GM18519 (cell line): ENCODE data around the gene PDGFRB.

Source experiments
- ATAC-seq: cut with Tn5 transposase; IDR thresholded peaks from one replicate; pipeline ENCODE4 v1.9.1; 2021; ENCODE audit warnings: mild to moderate bottlenecking, moderate library complexity; ENCODE audit not compliant: unreplicated experiment, low FRiP score

The PDGFRB gene

DNA sequence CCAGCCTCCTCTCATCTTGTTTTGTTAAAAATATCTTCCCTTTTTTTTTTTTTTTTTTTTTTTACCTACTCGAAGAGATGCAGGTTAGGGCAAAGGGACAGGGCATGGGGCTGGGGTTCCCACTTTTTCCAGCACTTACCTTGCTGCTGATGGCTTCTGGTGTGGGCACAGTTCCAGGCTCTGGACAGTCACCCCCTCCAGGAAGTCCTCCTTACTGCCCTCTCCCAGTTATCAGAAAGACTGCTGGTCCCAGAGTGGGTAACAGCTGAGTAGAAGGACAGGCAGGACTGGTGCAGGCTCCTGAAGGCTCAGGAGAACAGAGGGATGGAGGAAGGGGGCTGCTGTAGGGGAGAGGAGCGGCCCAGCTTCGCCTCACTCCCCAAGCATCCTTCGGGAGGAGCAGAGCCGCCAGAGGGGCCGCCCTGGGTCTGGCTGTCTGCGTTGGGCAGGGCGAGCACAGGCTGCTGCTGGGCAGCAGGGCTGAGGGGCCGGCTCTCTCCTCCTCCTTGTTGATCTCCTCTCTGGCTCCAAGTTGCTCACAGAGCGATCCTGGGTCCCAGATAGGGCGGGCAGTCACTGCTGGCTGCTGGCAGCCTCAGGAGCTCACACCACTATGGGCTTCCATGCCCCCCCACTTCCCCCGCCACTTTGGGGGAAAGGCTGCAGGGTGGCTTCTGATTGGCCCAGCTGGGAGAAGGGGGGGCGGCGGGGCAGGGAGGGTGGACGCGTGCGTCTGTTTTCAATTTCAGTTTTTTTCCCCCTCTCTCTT lies at the start of gene PDGFRB:
PDGFRB (minus strand) TSS at position 588 of the 769 bp plus-strand sequence. CDS start 18,798 bp downstream, outside the sequence.
- no peak for ATAC-seq

DNA sequence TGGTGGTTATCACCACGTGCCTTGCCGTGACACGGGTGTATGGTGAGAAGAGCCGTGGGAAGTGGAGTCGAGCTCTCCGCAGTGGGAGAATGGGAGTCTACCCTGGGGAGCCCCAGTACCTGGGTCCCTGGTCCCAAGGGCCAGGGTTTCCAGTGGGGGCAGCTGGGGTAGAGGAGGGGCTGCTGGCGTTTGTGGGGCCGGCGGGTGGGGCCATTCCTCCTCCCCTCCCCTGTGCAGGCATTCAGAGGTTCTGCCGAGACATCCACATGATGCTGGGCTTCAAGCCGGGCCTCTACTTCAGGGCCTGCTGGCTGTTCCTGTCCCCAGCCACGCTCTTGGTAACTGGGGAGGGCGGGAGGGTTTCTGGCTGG lies 48.9 kb upstream of the PDGFRB start:
- ATAC-seq, result no peak

DNA sequence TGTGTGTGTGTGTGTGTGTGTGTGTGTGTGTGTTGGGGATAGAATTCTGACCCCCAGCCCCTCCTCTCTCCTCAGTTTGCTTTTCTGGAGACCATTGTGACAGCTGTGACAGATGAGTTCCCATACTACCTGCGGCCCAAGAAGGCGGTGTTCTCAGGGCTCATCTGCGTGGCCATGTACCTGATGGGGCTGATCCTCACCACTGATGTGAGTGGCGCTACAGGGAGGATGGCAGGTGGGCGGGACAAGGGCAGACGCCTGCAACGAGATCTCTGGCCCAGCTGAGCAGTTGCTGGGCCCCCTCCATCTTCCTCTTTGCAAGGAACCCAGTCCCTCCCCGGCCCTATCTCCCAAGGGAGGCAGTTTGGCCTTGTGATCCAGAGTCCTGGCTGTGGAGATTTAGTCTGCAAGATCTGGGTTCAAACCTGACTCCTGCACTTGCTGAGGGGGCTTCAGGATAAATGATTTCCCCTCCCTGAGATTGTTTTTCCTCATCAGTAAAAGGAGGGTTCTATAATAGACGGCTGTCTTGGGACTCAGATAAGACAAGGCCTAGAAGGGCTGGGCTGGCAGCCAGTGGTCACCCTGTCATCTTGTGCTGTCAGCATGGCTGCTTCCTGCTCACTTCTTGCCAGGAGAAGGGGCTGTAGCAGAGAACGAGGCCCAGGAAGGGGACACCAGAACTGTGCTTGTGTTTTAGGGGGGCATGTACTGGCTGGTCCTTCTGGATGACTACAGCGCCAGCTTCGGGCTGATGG lies 48.4 kb upstream of the PDGFRB start:
- ATAC-seq, result no peak

DNA sequence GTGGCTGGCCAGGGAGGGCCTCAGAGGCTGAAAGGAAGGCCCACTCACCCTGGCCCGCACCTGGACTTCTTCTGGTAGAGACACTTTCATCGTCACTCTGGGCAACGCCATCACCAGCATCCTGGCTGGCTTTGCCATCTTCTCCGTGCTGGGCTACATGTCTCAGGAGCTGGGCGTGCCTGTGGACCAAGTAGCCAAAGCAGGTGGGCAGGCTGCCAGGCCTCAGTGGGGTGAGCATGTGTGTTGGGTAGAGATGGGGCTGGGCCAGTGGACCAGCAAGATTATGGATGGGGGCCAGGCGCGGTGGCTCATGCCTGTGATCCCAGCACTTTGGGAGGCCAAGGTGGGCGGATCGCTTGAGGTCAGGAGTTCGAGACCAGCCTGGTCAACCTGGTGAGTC lies 46.9 kb upstream of the PDGFRB start:
- no peak for ATAC-seq

DNA sequence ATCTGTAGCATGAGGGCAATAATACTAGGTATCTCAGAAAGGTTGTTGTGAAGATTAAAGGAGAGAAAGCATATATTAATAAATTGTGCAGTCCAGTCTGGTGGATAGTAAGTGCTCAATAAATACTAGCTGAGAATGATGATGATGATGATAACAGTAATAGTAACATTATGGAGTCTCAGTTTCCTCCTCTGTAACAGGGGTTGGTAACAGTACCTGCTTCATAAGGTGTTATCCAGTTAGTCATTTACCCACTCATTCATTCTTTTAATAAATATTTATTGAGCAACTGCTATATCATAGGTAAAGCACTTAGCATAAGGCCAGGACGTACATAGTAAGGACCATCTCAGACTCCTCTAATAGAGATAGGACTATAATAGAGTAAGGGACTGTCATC lies 41.8 kb upstream of the PDGFRB start:
- ATAC-seq, result no peak

DNA sequence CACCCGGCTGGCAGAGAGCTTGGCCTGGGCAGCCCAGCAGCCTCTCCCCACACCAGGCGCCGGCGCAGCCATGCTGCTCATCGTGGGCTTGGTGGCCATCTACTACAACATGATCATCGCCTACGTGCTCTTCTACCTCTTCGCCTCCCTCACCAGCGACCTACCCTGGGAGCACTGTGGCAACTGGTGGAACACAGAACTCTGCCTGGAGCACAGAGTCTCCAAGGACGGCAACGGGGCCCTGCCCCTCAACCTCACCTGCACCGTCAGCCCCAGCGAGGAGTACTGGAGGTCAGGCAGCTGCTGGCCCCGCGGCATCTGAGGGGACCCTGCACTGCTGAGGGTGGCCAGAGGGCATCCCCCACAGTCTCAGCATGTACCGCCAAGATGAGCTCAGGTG lies 41.3 kb upstream of the PDGFRB start:
- no peak for ATAC-seq

DNA sequence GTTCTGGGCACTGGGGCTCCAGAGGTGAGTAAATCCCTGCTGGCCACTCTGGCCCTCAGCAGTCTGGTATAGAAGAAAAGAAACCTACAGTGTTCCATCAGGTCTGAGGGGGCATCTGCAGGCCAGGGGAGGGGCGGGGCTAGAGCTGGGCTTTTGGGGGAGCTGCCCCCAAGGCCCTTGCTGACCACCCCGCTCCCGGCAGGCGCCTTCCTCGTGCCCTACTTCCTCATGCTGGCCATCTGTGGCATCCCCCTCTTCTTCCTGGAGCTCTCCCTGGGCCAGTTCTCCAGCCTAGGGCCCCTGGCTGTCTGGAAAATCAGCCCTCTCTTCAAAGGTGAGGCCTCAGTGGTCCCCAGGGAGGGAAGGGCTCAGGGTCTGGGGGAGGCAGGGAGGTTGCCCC lies 40.9 kb upstream of the PDGFRB start:
- ATAC-seq, result no peak

DNA sequence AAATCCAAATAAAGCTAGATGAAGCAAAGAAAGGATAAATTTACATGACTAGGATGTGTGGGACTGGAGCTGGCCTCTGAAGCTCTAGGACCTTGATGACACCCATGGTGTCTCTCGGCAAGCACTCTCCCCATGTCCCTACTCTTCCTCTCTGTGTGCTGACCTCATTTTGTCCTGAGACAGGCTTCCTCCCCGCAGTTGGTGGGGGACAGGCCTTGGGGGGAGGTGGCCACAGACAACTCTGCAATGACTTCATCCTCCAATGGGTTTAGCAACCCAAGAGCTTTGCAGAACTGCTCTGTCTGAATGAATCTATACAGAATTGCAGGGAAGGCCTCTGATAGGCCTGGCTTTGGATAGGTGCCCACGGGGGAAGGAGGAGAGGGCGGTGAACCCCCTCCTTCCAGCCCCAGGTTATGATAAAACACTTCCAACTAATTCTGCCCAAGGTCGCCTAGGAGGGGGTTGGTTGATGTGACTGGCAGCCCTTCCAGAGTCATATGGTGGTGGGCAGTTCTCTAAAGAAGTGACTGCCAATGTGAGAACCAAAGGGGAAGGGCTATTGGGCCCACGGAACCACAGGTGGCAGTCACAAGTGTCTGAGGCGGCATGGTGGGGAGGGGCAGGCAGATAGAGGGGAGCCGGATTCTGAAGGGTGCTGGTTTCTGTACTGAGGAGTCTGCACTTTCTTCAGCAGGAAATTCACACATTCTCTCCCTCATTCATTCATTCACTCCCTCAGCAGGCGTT lies 40.3 kb upstream of the PDGFRB start:
- ATAC-seq, result no peak

DNA sequence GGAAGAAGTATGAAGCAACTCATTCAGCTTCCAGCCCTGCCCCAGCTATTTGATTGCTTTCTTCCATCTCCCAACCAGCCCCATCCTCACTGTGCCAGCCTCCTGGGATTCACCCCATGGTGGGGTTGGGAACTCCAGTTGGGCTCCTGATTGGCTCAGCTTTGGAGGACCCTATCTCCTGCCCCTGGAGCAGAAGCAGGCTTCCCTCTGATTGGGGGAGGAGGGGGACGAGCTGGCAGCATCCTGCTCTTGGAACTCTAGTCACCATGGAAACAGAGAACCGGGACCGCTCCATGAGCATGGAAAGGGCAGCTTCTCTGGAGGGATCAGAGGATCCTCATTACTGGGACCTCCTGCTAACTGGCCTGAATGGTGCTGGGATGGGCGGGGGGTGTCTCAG lies 36.8 kb upstream of the PDGFRB start:
- ATAC-seq, result no peak

DNA sequence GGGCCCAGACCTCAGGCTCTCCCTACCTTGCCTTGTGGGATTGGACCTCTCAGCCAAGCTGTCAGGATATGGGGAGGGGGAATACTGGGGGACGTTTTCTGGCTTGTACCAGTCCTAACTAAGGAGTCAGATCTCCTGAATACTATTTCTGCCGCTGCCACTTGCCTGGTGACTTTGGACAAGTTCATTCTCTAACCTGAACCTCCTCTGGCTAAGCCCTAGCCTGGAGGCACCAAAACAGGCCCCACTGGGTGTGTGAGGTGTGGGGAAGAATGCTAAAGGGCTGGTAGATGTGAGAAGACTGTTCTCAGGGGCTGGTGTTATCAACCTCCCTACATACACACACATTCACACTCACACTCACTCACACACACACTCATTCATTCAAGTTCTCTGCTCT lies 35.3 kb upstream of the PDGFRB start:
- no peak for ATAC-seq

DNA sequence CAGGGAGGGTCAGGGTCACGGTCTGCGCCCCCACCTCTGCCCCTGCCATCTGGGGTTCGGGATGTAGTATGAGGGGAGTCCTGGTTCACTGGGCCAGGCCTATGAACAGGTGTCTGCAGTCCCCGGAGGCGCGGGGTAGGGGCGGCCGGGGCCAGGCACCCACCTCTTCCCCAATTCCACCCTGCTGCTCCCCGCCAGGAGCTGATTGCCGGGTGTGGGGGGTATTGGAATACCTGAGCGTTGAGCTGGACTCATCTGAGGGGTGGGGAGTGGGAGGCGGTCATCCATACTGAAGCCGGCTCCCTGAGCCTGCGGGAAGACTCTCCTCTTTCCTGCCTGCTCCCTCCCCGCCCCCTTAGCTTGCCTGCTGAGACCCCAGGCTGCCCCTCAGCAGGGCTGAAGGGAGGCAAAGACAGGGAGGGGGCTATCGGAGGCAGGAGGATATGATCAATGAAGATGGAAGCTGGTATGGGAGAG lies 34.9 kb upstream of the PDGFRB start:
- no peak for ATAC-seq

DNA sequence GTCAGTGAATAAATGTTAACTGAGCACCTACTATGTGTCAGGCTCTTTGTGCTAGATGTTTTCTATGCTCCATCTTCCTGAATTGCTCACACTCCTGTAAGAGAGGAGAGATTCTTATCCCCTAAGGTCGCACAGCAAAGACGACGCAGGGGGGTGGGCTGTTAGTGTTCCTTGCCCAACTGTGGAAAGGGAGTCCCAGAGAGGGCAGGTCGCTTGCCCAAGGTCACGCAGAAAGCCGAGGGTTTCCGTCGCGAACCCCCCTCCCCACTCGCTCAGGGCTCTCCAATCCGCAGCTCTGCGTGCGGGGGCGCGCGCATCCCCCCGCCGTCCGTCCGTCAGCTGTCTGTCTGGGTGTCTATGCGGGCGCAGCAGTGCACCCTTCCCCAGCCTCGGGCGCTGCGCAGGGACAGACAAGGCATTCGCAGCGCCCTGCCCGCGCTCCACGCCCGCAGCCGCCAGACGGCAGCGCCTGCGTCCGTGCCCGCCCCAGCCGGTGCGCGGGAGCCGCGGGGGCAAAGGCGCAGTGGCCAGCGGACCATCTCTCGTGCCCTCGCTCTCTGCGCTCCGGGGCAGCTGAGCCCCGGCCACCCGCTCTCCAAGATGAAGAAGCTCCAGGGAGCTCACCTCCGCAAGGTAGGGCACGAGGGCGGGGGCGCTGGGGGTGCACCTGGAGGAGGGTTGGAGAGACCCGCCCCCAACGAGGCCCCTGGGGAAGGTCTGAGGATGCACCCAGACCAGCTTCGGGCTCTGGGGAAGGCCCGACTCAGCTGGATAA lies 34.3 kb upstream of the PDGFRB start, which contains the start of gene SLC6A7:
SLC6A7 (plus strand) TSS at position 335 of the 775 bp plus-strand sequence; CDS start at position 601, 266 bp downstream.
- no peak for ATAC-seq

DNA sequence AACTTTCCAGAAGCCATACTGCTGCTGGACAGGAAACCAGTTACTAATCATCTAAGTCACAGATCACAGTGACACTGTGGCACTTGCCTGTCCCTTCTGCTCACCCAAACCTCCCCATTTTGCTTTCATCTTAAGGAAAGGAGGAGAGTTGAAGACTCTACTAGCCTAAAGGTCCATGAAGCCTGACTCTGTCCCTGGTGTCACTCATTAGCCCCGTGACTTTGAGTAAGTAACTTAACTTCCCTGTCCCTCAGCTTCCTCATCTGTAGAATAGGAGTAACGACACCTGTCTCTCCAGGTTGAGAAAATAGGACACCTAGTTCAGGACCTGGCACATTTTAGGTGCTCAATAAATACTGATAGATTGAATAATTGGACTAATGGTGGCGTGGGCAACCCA lies 33.7 kb upstream of the PDGFRB start:
- ATAC-seq, result no peak

DNA sequence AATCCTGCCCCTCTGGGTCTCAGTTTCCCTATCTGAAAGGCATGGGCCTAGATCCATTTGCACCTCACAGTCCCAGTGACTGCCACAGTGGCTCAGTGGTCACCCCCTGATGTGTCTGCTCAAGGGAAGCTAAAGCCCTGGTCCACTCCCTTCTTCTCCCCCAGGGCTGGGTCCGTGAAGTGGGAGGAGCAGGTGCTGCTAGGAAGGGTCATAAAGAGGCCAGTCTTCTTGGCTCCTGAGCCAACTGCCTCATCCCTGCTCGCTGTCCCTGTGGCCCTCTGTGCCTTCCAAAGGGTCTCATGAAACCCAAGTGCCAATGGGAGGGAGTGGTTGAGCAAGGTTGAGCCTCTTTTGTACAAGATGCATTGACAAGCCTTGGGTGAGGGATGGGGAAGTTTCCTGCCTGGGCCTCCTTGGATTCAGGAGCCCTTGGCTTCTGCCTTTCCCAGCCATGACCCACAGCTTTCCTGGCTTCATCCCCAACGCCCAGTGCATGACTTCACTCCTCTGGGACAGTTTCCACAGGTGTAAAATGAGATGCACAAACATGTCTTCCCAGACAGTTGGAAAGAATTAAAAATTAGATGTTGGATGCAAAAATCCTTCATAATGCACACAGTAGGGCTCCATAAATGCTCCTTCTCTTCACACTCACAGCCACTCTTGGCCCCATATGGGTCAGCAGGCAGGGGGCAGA lies 32.6 kb upstream of the PDGFRB start:
- ATAC-seq, result no peak

DNA sequence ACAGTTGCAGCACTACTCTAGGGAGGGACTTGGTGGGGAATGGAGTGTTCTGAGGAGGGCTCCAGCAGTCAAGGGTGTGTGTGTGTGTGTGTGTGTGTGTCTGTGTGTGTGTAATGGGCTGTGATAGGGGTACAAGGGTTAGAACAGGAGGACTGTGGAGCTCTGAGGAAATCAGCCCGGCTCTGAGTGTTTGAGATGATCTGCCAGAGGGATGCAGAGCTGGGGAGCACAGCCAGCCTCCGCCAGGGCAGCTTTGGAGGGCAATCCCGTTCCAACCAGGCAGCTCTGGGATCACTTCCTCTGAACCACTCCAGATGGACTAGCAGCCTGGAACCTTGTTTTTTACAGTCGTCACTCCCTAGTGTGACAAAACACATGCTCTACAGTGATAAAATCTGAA lies 31.3 kb upstream of the PDGFRB start:
- ATAC-seq, result no peak

DNA sequence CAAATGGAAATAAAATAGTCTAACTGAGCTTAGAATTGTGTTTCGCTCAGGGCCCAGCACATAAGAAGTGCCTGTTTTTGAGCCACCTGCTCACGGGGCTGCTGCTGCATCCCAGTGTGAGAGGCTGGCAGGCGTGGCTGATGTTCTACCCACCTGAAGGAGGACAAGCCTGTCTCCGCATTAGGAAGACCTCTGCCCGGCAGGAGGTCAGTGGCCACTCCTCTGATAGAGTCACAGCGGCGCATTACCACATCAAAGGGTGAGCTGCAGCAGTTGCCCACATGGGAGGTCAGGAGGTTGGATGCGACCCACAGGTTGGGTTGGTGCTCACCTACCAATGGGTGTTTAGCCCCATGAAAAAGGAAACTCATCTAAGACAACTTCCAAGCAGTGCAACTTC lies 30.5 kb upstream of the PDGFRB start:
- ATAC-seq, result no peak

DNA sequence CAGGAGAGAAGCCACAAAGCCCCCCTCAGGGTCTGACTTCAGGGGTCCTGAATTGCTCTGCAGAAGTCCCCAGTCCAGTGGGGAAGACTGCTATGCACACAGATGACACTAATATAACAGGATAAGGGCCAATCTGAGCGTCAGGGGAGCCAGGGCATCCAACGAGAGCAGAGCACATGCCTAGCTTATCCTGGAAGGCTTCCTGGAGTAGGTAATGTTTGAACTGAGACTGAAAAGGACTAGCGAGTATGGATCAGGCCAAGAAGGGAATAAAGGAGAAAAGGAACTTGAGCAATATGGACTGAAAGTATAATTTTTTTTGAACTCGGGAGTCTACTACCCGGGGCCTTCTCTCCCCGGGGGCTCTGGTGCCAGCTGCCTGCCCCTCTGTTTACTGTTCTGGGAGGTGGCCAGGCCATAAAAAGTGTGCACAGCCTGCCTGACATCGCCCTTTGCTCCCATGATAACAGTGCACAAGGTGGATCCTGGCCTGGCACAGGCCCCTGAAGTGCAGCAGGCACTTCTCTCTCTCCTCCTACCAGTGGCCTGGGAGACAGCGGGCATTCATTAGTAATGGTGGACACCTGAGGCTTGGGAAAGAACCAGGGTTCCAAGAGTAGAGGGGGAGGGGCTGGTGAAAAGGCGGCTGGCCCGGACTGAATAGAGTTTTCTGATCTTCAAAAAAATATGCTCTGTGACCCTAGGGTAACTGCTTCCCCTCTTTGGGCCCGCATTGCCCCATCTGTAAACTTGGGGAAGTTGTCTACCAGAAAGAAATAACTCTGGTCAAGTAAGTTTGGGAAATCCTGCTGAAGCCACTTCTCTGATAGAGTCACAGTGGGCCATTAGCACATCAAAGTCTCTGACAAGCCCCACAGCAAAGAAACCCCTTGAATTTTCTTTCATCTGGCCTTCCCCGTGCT lies 29.6 kb upstream of the PDGFRB start:
- no peak for ATAC-seq

DNA sequence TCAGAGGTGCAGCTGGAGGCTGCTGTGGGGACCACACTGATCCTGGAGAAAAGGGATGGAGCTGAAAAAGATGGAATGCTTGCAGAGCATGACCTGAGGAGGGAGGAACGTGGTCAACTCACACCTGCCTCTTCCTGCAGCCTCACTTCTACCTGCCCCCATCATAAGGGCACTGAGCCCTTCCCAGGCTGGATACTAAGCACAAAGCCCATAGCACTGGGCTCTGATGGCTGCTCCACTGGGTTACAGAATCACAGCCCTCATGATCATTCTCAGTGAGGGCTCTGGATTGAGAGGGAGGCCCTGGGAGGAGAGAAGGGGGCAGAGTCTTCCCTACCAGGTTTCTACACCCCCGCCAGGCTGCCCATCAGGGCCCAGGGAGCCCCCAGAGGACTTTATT lies 28.4 kb upstream of the PDGFRB start:
- no peak for ATAC-seq

DNA sequence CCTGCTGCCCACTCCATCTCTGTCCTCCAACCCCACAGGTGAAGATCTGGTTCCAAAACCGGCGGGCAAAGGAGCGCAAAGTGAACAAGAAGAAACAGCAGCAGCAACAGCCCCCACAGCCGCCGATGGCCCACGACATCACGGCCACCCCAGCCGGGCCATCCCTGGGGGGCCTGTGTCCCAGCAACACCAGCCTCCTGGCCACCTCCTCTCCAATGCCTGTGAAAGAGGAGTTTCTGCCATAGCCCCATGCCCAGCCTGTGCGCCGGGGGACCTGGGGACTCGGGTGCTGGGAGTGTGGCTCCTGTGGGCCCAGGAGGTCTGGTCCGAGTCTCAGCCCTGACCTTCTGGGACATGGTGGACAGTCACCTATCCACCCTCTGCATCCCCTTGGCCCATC lies 27.8 kb upstream of the PDGFRB start:
- no peak for ATAC-seq
